Epithelial cell of proximal tubule (primary cell): ENCODE results near the gene CD101. TPM values are rescaled to one million over a fixed set of nuclear protein-coding genes. Genes with fewer than 3 reads are reported as not detected.

ENCODE experiments used
- DNase-seq: peaks from one replicate; pipeline ENCODE4 v3.0.0-alpha.2; 2011; ENCODE audit warnings: low read depth
- H3K4me3 ChIP-seq: 2 replicates; pipeline ENCODE4 v1.5.1; 2011; ENCODE audit warnings: low read depth, mild to moderate bottlenecking, low read length
- CTCF ChIP-seq: conservative IDR thresholded peaks from 2 replicates; pipeline ENCODE4 v1.5.1; 2012; ENCODE audit warnings: low read depth, mild to moderate bottlenecking, low read length
- total RNA-seq: library from RNA; depleted of rRNA; stranded (reverse); fragments of >200 nt; gene quantifications from 2 replicates; pipeline ENCODE4 v1.2.3, GENCODE V29; 2015

Gene CD101
- total RNA-seq, 1 donor from 2014 or later: 0.29 TPM

- TF ChIP-seq CTCF: no peak
- no peak for DNase-seq
- no peak overlapping the region for H3K4me3 ChIP-seq
Observed at GRCh38 chr1:116993286-116993685, 8.3 kb upstream of the CD101 start.

- TF ChIP-seq CTCF: no peak
- no peak overlapping the region for H3K4me3 ChIP-seq
- DNase-seq: no peak
Observed at GRCh38 chr1:116994411-116994810, 7.1 kb upstream of the CD101 start.

- TF ChIP-seq CTCF: no peak
- H3K4me3 ChIP-seq: no peak overlapping the region
- peak; percentile 50 for DNase-seq
Observed at GRCh38 chr1:116997066-116997465, 4.5 kb upstream of the CD101 start.

- H3K4me3 ChIP-seq: no peak overlapping the region
- DNase-seq: no peak
- no peak for TF ChIP-seq CTCF
Observed at GRCh38 chr1:116997636-116998035, 3.9 kb upstream of the CD101 start.

GRCh38 chr1:116999596-116999995 is 2.0 kb upstream of the CD101 start:
- no peak overlapping the region for H3K4me3 ChIP-seq
- DNase-seq: no peak
- TF ChIP-seq CTCF: no peak

GRCh38 chr1:117000142-117000541 is 1.4 kb upstream of the CD101 start:
- no peak for DNase-seq
- TF ChIP-seq CTCF: no peak
- H3K4me3 ChIP-seq: no peak overlapping the region

- no peak for DNase-seq
- no peak for TF ChIP-seq CTCF
Observed at GRCh38 chr1:117003223-117003875, 1.8 kb downstream of the CD101 start.

More at GRCh38 chr1:117003223-117003875, 1.8 kb downstream of the CD101 start:
- H3K4me3 ChIP-seq: no peak overlapping the region
